Measurements from ENCODE around the gene PLD5. TPM values are rescaled to one million over a fixed set of nuclear protein-coding genes. Genes with fewer than 3 reads are reported as not detected.

PLD5 gene
- total and polyA plus RNA-seq, 2 of the 13 experiments (the other 11 are each of a cell fraction or from before 2014, with no cell fraction given): not detected

DNA sequence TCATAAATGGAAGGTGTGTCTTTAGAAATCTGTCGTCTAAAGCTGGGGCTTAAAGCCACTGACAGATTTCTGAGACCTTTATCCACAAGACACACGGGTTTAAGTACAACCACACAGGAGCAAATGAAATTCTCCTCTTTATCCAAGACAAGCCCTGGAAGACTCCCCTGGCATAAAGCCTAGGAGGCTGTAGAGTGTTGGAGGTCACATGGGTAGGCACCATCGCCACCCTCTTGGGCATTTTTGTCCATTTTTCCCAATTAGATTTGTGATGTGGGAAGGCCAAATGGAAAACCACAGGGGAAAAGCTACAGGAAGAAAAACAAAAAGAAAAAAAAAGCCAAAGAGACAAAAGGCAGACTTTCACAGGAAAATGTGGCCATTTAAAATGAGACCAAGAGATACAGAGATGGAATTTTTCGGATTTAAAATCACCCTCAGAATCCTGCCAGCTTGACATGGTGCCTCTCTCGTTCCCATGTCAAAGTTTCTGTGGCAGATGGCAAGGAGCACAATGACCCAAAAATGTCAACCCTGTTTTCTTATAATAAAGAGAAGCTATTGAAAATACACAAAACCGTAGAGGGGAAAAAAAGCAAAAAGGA is 91.9 kb downstream of the PLD5 start:
- no peaks in the 10 kb centered on the region for H4K20me1 ChIP-seq (ENCODE audit: insufficient read depth, low read length)
- CTCF ChIA-PET (ENCODE audit: low intra/inter-chr PET ratio, low total read pairs): no interaction called here
- no peak overlapping the region for H3K4me2 ChIP-seq (ENCODE audit: low read depth, low read length)
- H3K79me2 ChIP-seq (ENCODE audit: insufficient read depth, low read length): no peaks in the 10 kb centered on the region
- no peak overlapping the region for H3K4me3 ChIP-seq (replicated peaks in 1 of 3; ENCODE audit: insufficient read depth in 1 of 3, low read depth in 2 of 3, low read length in 3 of 3)
- 7% methylated on average over 6 of the region's 6 CpGs for WGBS (ENCODE audit: low lambda C conversion rate)
- POLR2A ChIA-PET: no interaction called here
- no peak overlapping the region for H3K27ac ChIP-seq (ENCODE audit: extremely low read length, insufficient read depth, low read length)
- no peaks in the 10 kb centered on the region for H3K27me3 ChIP-seq (ENCODE audit: control insufficient read depth in 1 of 2, insufficient read depth in 2 of 2, low read length in 2 of 2)
- no peak overlapping the region for H2AFZ ChIP-seq (ENCODE audit: low read length)
- no peaks in the 10 kb centered on the region for H3K9me3 ChIP-seq (ENCODE audit: low read length)
- ATAC-seq (no peak), DNase-seq (ENCODE audit: low spot score) (no peak), FAIRE-seq (no peak)
- BruUV-seq (replicated peaks): no TSS peak
- TF ChIP-seq, protein P1, sequence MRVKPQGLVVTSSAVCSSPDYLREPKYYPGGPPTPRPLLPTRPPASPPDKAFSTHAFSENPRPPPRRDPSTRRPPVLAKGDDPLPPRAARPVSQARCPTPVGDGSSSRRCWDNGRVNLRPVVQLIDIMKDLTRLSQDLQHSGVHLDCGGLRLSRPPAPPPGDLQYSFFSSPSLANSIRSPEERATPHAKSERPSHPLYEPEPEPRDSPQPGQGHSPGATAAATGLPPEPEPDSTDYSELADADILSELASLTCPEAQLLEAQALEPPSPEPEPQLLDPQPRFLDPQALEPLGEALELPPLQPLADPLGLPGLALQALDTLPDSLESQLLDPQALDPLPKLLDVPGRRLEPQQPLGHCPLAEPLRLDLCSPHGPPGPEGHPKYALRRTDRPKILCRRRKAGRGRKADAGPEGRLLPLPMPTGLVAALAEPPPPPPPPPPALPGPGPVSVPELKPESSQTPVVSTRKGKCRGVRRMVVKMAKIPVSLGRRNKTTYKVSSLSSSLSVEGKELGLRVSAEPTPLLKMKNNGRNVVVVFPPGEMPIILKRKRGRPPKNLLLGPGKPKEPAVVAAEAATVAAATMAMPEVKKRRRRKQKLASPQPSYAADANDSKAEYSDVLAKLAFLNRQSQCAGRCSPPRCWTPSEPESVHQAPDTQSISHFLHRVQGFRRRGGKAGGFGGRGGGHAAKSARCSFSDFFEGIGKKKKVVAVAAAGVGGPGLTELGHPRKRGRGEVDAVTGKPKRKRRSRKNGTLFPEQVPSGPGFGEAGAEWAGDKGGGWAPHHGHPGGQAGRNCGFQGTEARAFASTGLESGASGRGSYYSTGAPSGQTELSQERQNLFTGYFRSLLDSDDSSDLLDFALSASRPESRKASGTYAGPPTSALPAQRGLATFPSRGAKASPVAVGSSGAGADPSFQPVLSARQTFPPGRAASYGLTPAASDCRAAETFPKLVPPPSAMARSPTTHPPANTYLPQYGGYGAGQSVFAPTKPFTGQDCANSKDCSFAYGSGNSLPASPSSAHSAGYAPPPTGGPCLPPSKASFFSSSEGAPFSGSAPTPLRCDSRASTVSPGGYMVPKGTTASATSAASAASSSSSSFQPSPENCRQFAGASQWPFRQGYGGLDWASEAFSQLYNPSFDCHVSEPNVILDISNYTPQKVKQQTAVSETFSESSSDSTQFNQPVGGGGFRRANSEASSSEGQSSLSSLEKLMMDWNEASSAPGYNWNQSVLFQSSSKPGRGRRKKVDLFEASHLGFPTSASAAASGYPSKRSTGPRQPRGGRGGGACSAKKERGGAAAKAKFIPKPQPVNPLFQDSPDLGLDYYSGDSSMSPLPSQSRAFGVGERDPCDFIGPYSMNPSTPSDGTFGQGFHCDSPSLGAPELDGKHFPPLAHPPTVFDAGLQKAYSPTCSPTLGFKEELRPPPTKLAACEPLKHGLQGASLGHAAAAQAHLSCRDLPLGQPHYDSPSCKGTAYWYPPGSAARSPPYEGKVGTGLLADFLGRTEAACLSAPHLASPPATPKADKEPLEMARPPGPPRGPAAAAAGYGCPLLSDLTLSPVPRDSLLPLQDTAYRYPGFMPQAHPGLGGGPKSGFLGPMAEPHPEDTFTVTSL (CRISPR knock-in tag; IDR thresholded peaks at IDR 0.05; ENCODE audit: borderline replicate concordance): no peak
- TF ChIP-seq HOXA3 (CRISPR knock-in tag; IDR thresholded peaks at IDR 0.05) (no peak), ZMYM4 (CRISPR knock-in tag; IDR thresholded peaks at IDR 0.05) (no peak), ZNF121 (CRISPR knock-in tag; IDR thresholded peaks at IDR 0.05) (no peak), SMARCE1 (IDR thresholded peaks at IDR 0.05; ENCODE audit: borderline replicate concordance) (no peak), NR3C1 (CRISPR knock-in tag; IDR thresholded peaks at IDR 0.05) (no peak), SETDB1 (CRISPR knock-in tag; IDR thresholded peaks at IDR 0.05; ENCODE audit: borderline replicate concordance) (no peak), ZNF563 (CRISPR knock-in tag; IDR thresholded peaks at IDR 0.05) (no peak), ZNF251 (CRISPR knock-in tag; IDR thresholded peaks at IDR 0.05) (no peak), MZF1 (CRISPR knock-in tag; IDR thresholded peaks at IDR 0.05; ENCODE audit: borderline replicate concordance) (no peak), CCDC6 (CRISPR knock-in tag; IDR thresholded peaks at IDR 0.05) (no peak), HMG20B (CRISPR knock-in tag; conservative IDR thresholded peaks at IDR 0.05) (no peak), PHF20 (CRISPR knock-in tag; IDR thresholded peaks at IDR 0.05) (no peak), MEIS2 (CRISPR knock-in tag; IDR thresholded peaks at IDR 0.05) (no peak), ATAD3A (CRISPR knock-in tag; IDR thresholded peaks at IDR 0.05) (no peak)
- TF ChIP-seq, protein P2, sequence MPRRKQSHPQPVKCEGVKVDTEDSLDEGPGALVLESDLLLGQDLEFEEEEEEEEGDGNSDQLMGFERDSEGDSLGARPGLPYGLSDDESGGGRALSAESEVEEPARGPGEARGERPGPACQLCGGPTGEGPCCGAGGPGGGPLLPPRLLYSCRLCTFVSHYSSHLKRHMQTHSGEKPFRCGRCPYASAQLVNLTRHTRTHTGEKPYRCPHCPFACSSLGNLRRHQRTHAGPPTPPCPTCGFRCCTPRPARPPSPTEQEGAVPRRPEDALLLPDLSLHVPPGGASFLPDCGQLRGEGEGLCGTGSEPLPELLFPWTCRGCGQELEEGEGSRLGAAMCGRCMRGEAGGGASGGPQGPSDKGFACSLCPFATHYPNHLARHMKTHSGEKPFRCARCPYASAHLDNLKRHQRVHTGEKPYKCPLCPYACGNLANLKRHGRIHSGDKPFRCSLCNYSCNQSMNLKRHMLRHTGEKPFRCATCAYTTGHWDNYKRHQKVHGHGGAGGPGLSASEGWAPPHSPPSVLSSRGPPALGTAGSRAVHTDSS (CRISPR knock-in tag; conservative IDR thresholded peaks at IDR 0.05): no peak
- TF ChIP-seq, protein P3, sequence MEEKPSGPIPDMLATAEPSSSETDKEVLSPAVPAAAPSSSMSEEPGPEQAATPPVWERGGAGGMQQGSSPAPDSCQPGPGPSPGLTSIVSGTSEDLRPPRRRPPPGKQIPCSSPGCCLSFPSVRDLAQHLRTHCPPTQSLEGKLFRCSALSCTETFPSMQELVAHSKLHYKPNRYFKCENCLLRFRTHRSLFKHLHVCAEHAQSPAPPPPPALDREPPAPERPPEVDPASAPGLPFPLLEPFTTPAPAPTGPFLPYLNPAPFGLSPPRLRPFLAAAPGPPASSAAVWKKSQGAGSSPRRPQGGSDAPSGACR (CRISPR knock-in tag; IDR thresholded peaks at IDR 0.05): no peak
- H3K9ac ChIP-seq (ENCODE audit: insufficient read depth, low read depth, low read length): no peak overlapping the region
- in situ Hi-C loops (cut with HindIII; ENCODE audit: extremely low pct_ligation_motif_present, low pct_unique_long_range_greater_than_20kb): no loop called here
- intact Hi-C loops (cut with micrococcal nuclease; ENCODE audit: unreplicated experiment): no loop called here
- H3K4me1 ChIP-seq (ENCODE audit: insufficient read depth, low read length): no peaks in the 10 kb centered on the region
- no peaks in the 10 kb centered on the region for H3K36me3 ChIP-seq (replicated peaks in 1 of 2; ENCODE audit: control insufficient read depth in 1 of 2, insufficient read depth in 2 of 2, low read length in 2 of 2)
